Measurements from ENCODE around the gene DLK1.

GRCh38 chr14:100727873-100728240 is 1.2 kb downstream of the DLK1 start:
- TF ChIP-seq REST (IDR thresholded peaks at IDR 0.05; ENCODE audit: insufficient read depth in 1 of 2, low read depth in 2 of 2, low read length in 1 of 2) (no peak), CTCF (IDR thresholded peaks at IDR 0.05) (no peak), POLR2AphosphoS5 (IDR thresholded peaks at IDR 0.05; ENCODE audit: low read depth, low read length) (no peak), SIN3A (IDR thresholded peaks at IDR 0.05; ENCODE audit: borderline replicate concordance, insufficient read depth, low read depth, low read length) (no peak), TCF7L2 (IDR thresholded peaks at IDR 0.05; ENCODE audit: low read depth, low read length) (no peak)

All from Panc1 (cell line).